Measurements from ENCODE around the gene PRR5L. TPM values are rescaled to one million over a fixed set of nuclear protein-coding genes. Genes with fewer than 3 reads are reported as not detected.

PRR5L gene
- total and polyA plus RNA-seq, 5 experiments from 2014 or later = 0.50 to 21.3 (median 1.2) TPM

GRCh38 chr11:36339888-36340287, 43.8 kb downstream of the PRR5L start:
- Mint-ChIP-seq H3K4me3 (no peak overlapping the region), H3K27ac (no peak overlapping the region), H3K4me1 (peaks cover 0 to 5% (median 0%) of the 10 kb centered on the region in 4 donors), H3K36me3 (no peaks in the 10 kb centered on the region), H3K27me3 (peaks cover 19 to 36% (median 28%) of the 10 kb centered on the region in 5 donors), H3K9me3 (no peaks in the 10 kb centered on the region)
- ATAC-seq (no peak), DNase-seq (no peak)
- POLR2A ChIA-PET = no interaction called here

GRCh38 chr11:36340897-36341296, 44.8 kb downstream of the PRR5L start:
- Mint-ChIP-seq H3K27ac (no peak overlapping the region), H3K9me3 (no peaks in the 10 kb centered on the region), H3K27me3 (peaks cover 19 to 40% (median 35%) of the 10 kb centered on the region in 5 donors), H3K4me3 (no peak overlapping the region), H3K4me1 (peaks cover 0 to 5% (median 0%) of the 10 kb centered on the region in 4 donors), H3K36me3 (no peaks in the 10 kb centered on the region)
- DNase-seq (no peak), ATAC-seq (no peak)
- POLR2A ChIA-PET = no interaction called here

- no peak overlapping the region for H3K27ac Mint-ChIP-seq
- H3K36me3 Mint-ChIP-seq = no peaks in the 10 kb centered on the region
- H3K27me3 Mint-ChIP-seq = peaks cover 16 to 40% (median 35%) of the 10 kb centered on the region in 5 donors
- peaks cover 0 to 5% (median 0%) of the 10 kb centered on the region in 4 donors for H3K4me1 Mint-ChIP-seq
- no peak overlapping the region for H3K4me3 Mint-ChIP-seq
- ATAC-seq (no peak), DNase-seq (no peak)
- POLR2A ChIA-PET = no interaction called here
- H3K9me3 Mint-ChIP-seq = no peaks in the 10 kb centered on the region
Measured at GRCh38 chr11:36341915-36342314, 45.8 kb downstream of the PRR5L start.

GRCh38 chr11:36342327-36342726, 46.2 kb downstream of the PRR5L start:
- Mint-ChIP-seq H3K27me3 (peaks cover 16 to 40% (median 35%) of the 10 kb centered on the region in 5 donors), H3K4me3 (no peak overlapping the region)
- POLR2A ChIA-PET = no interaction called here

GRCh38 chr11:36343436-36343835, 47.3 kb downstream of the PRR5L start:
- Mint-ChIP-seq H3K36me3 (no peaks in the 10 kb centered on the region), H3K9me3 (no peaks in the 10 kb centered on the region), H3K4me3 (no peak overlapping the region), H3K4me1 (peaks cover 0 to 5% (median 0%) of the 10 kb centered on the region in 4 donors), H3K27ac (no peak overlapping the region), H3K27me3 (peaks cover 19 to 35% (median 34%) of the 10 kb centered on the region in 5 donors)
- no peak for DNase-seq
- POLR2A ChIA-PET = no interaction called here
- no peak for ATAC-seq

More at GRCh38 chr11:36342327-36342726, 46.2 kb downstream of the PRR5L start:
- Mint-ChIP-seq H3K9me3 (no peaks in the 10 kb centered on the region), H3K4me1 (peaks cover 0 to 5% (median 0%) of the 10 kb centered on the region in 4 donors), H3K27ac (no peak overlapping the region), H3K36me3 (no peaks in the 10 kb centered on the region)
- no peak for ATAC-seq
- no peak for DNase-seq

- no peak for ATAC-seq
- DNase-seq = no peak
- no peaks in the 10 kb centered on the region for H3K9me3 Mint-ChIP-seq
- H3K4me1 Mint-ChIP-seq = peaks cover 0 to 5% (median 2%) of the 10 kb centered on the region in 4 donors
- POLR2A ChIA-PET = no interaction called here
- no peaks in the 10 kb centered on the region for H3K36me3 Mint-ChIP-seq
- H3K4me3 Mint-ChIP-seq = no peak overlapping the region
- no peak overlapping the region for H3K27ac Mint-ChIP-seq
- H3K27me3 Mint-ChIP-seq = peaks cover 17 to 33% (median 29%) of the 10 kb centered on the region in 5 donors
Measured at GRCh38 chr11:36345084-36345511, 49.0 kb downstream of the PRR5L start.

DNA sequence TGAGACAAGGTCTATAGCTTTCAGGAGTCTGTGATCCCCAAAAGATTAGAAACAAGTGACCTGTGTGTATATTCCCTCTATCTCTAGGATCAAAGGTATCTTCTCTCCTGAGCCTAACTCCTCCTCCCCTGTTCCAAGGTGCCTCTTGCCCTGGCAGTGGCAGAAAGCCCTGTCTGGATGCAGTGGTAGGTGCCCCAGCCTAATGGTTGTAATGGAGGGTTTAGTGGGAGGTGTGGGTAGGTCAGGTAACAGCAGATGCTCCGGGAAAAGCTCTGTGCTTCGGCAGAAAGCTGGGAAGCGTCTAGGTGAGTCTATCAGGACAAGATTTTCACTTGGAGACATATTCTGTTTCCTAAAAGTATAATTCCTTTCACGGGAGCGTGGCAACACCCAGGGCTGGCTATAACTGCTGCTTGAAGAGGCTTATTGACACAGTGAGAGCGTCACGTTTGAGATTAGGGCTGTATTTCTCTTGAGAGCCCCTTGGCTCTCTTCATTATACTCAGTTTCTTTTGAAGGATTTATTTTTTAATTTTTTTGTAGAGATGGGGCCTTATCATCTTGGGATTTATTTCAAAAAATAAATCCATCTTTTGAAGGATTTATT, 49.5 kb downstream of the PRR5L start:
- Mint-ChIP-seq H3K9me3 (no peaks in the 10 kb centered on the region), H3K27me3 (peaks cover 16 to 32% (median 25%) of the 10 kb centered on the region in 5 donors), H3K27ac (no peak overlapping the region), H3K4me1 (peaks cover 0 to 6% (median 3%) of the 10 kb centered on the region in 4 donors), H3K4me3 (no peak overlapping the region), H3K36me3 (no peaks in the 10 kb centered on the region)
- ATAC-seq (no peak), DNase-seq (no peak)
- POLR2A ChIA-PET = no interaction called here

DNA sequence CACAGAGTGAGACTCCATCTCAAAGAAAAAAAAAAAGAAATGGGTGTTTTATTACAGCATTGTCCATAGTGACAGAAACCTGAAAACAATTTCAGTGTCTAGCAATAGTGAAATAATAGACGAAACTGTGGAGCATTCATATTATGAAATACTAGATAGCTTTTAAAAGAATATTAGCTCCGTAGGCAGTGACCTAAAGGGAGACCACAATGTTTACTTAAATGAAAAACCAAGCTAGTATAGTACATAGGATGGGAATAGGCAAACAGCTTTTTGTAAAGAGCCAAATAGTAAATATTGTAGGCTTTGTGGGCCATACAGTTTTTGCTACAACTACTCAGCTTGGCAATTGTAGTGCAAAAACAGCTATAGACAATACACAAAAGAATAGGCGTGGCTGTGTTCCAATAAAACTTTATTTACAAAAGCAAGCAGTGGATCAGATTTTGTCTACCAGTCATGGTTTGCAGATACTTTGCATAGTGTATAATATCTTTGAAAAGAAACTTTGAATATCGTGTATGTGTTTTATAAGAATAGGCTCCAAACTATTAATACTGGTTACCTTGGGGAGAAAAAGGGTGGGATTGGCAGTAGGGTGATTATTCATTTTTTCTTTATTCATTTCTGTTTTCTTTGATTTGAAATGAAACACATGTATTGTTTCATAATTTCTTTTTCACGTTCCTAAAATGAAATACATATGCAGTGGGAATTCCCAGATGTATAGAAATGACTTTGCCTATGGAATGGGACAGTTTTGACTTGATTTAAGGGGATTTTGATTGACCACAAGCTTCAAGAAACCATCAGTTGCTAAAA, 50.7 kb downstream of the PRR5L start:
- Mint-ChIP-seq H3K4me3 (no peak overlapping the region), H3K9me3 (no peaks in the 10 kb centered on the region), H3K27me3 (peaks cover 9 to 27% (median 17%) of the 10 kb centered on the region in 5 donors), H3K36me3 (no peaks in the 10 kb centered on the region), H3K27ac (no peak overlapping the region), H3K4me1 (peaks cover 0 to 6% (median 3%) of the 10 kb centered on the region in 4 donors)
- DNase-seq = no peak
- POLR2A ChIA-PET = no interaction called here
- ATAC-seq = no peak

DNA sequence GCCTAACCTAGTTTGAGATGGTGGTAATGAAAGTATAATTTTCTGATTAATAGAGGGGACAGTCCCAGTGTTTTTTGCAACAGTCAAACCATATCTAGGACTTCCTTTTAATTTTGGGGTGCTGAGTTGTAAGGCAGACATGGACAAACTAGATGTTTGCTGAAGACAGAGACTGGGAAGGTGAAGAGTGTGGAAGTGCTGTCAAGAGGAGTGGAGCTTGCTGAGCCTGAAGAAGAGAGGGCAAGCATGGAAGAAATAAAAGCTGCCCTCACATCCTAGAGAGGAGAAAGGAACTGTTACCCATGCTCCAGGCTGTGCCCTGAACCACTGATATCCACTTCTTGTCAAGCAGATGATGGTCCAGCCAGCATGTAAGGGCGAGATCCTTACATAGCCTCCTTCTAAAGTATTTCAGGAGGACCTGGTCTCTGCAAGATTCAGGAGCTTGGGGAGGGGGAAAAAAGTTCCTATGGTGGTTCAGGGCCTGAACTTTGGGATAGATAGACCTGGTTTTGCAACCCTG, 51.4 kb downstream of the PRR5L start:
- H3K36me3 Mint-ChIP-seq = no peaks in the 10 kb centered on the region
- no peaks in the 10 kb centered on the region for H3K9me3 Mint-ChIP-seq

DNA sequence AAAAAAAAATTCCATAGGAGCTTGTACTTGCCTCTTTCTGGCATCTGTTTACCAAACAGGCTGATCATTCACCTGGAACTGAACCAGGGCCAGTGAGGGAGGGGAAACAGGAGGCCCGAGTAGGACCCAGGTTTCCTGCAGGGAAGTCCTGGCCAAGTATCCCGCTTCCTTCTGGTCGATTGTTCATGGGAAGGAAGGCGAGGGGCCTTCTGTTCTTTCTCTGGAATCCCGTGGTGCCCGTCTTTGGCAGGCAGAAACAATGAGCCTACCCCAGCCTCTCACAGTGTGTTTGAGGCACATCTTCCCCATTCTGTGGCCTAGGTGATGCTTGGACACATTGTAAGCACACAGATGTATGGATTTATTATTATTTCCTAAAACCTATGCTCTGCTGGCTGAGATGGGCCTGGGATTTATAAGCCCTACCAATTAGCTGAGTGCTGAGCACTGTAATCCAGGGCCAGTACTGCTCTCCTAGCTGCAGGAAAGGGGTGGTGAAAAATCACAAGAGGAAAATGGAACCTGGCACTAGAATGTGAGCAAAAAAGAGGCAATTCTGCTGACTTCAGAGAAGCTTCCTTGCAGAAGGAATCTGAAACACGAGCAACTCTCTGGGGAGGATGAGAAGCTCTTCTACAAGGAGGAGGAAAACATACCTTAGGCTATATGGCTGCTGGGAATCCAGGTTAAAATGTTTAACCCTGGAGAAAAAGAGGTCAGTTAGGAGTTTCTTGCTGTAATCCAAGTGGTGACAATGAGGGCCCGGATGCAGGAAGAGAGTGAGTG, 53.5 kb downstream of the PRR5L start:
- DNase-seq (no peak), ATAC-seq (no peak)
- Mint-ChIP-seq H3K4me1 (peaks cover 6 to 28% (median 9%) of the 10 kb centered on the region in 4 donors), H3K9me3 (no peaks in the 10 kb centered on the region), H3K27me3 (peaks cover 7 to 38% (median 15%) of the 10 kb centered on the region in 5 donors), H3K4me3 (no peak overlapping the region), H3K27ac (no peak overlapping the region), H3K36me3 (no peaks in the 10 kb centered on the region)
- POLR2A ChIA-PET = no interaction called here

More for the DNA sequence above, 51.4 kb downstream of the PRR5L start:
- Mint-ChIP-seq H3K27me3 (peaks cover 7 to 24% (median 20%) of the 10 kb centered on the region in 5 donors), H3K4me1 (peaks cover 1 to 11% (median 5%) of the 10 kb centered on the region in 4 donors), H3K27ac (no peak overlapping the region), H3K4me3 (no peak overlapping the region)
- POLR2A ChIA-PET = no interaction called here
- ATAC-seq (no peak), DNase-seq (no peak)

DNA sequence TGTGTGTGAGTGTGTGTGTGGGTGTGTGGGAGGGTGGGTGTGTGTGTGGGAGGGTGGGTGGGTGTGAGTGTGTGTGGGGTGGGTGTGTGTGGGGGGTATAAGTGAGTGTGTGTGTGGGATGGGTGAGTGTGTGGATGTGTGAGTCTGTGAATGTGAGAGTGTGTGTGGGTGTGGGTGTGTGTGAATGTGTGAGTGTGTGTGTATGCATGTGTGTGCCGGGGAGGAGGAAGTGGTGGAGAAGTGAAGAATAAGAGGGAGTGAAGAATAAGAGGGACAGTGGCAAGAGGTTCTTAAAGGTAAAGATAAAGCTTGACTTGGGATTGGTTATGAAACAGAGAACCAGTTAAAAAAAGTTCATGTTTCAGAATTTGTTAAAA, 54.0 kb downstream of the PRR5L start:
- Mint-ChIP-seq H3K27me3 (peaks cover 7 to 38% (median 13%) of the 10 kb centered on the region in 5 donors), H3K9me3 (no peaks in the 10 kb centered on the region), H3K36me3 (no peaks in the 10 kb centered on the region), H3K4me3 (no peak overlapping the region), H3K27ac (no peak overlapping the region), H3K4me1 (peaks cover 6 to 33% (median 9%) of the 10 kb centered on the region in 4 donors)
- POLR2A ChIA-PET = no interaction called here
- DNase-seq (peak in 1 of 10 donors; percentile 18), ATAC-seq (no peak)

DNA sequence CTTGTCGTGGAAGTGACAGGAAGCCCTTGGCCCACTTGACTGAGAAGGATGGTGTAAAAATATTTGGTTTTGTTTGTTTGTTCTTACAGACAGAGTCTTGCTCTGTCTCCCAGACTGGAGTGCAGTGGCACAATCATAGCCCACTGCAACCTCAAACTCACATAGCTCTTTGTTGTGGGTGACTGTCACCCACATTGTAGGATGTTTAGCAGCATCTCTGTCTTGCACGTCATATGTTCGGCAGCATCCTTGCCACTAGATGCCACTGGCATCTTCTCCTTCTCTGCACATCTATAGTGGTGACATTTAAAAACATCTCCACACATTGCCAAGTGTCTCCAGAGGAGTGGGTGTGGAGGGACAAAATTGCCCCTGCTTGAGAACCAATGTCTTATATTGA, 56.8 kb downstream of the PRR5L start:
- POLR2A ChIA-PET = no interaction called here
- Mint-ChIP-seq H3K4me3 (no peak overlapping the region), H3K36me3 (no peaks in the 10 kb centered on the region), H3K9me3 (no peaks in the 10 kb centered on the region), H3K4me1 (peaks cover 6 to 57% (median 9%) of the 10 kb centered on the region in 4 donors), H3K27ac (peak overlapping the region in 5 of 10 donors; percentile 3 to 85 (median 53)), H3K27me3 (peaks cover 11 to 59% (median 17%) of the 10 kb centered on the region in 5 donors)
- peak; percentile 87 to 91 for ATAC-seq
- peak in 8 of 10 donors; percentile 2 to 75 (median 53) for DNase-seq
